GM08714 (cell line): ENCODE data around the gene ZAR1L.

Experiments
- H3K4me3 ChIP-seq: fragments of 200-500 bp; sonication (Bioruptor generic); 2 replicates; pipeline ENCODE4 v1.5.1; 2014; ENCODE audit warnings: mild to moderate bottlenecking, low read length, inconsistent platforms
- ZNF274 ChIP-seq: IDR thresholded peaks from 2 replicates; pipeline ENCODE4 v1.6.1; 2012; ENCODE audit warnings: mild to moderate bottlenecking, low read depth, low read length

Gene ZAR1L

DNA sequence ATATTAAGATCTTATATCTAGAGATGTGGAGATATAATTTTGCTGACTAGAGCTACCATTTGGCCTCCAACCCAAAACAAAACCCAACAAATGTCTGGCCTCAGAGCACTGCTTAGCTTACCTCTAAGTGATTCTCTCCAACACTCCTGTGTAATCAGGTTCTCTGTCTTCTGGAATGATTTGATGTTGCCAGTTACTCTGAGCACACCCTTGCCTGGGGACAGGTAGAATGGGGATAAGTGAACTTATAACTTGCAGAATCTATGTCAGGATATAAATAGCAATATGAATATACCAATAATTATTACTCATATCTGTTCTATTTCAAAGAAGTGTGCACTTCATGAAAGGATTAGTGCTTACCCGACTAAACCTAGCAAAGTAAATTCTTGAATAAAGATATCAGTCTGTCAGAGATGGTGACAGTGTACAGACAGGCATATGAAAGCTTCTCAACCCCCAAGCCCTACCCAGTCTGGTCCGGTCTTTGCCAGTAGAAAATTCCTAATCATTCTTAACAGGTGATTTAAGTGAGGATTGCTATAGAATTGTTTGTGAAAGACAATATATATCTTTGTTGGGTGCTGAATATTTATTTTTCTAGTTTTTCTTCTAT, 33.0 kb downstream of the ZAR1L start:
- TF ChIP-seq ZNF274, result no peak
- H3K4me3 ChIP-seq, result no peak overlapping the region

DNA sequence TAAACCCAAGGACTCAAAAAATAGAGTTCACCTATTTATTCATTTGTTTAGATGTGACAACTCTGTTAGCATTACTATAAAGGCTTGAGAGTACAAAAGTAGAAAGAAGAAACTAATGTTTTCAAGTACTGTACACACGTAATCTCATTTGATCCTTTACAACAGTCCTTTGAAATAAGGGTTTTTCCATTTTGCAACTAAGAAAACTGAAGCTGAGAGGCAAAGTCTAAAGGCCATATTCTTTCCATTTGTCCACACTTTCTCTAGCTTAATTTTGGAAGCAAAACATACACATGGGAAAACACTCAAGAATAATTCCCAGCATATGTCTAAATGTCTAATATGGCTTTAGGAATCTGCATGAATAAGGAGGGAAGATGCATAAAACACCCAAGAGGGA, 34.1 kb downstream of the ZAR1L start:
- no peak for TF ChIP-seq ZNF274
- H3K4me3 ChIP-seq, result no peak overlapping the region

DNA sequence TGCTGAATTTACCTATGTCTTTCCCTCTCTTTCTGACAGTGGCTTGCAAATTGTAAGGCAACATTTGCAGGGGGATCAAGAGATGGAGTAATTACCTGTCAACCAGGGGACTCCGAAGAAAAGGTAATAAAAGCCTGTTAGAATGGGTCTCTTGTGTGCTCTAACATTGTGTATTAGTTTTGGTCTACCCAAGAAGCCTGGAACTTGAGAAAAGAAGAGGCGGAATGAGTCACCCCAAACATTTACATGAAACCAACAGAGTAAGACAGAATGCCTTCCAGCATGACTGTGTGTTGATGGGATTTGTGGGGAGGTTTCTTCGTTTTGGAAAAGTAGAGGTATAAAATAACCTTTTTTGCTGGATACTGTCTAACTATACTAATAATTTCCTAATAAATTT, 36.7 kb downstream of the ZAR1L start:
- no peak for TF ChIP-seq ZNF274
- no peak overlapping the region for H3K4me3 ChIP-seq

DNA sequence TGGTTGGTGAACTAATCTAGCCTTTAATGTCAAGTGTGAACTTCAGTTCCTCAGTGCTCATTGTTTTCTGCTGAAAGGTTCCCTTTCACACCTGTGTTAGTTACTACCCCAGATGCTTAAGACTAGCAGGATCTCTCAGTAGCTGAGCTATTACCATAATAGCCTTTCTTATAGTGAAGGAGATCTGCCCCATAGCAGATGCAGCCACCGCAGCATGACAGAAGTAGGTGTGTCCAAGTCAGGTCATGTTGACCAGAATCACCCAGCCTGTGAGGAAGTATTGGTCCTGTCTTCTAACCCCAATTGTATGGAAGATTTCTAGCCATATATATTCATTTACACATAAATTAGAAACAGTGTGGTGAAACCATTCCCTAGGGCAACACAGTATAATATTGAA, 37.3 kb downstream of the ZAR1L start:
- no peak overlapping the region for H3K4me3 ChIP-seq
- TF ChIP-seq ZNF274, result no peak

DNA sequence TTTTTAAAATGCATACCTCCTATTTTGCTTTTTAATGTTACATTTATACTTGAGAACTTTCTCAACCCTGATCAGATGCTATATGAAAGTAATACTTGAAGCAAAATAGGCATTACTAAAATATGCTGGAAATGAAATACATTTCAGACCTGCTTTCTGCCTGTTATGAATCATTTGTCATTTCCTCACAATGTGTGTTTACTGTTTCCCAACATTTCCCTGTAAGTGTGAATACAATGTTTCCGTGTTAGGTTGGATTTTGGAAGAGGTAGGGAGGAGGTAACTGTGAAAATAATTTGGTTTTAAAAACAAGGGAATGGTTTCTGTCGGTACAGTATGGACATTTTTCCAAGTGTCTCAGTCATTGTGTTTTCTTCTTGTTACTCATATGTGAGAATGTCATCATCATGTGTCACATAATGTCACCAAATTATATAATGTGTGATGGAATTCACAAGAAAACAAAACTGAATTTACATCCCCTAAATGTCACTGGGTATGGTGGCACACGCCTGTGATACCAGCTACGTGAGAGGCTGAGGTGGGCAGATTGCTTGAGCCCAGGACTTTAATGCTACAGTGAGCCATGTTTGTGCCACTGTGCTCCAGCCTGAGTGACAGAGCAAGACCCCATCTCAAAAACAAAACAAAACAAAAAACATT, 43.0 kb downstream of the ZAR1L start:
- H3K4me3 ChIP-seq, result no peak overlapping the region
- TF ChIP-seq ZNF274, result no peak

DNA sequence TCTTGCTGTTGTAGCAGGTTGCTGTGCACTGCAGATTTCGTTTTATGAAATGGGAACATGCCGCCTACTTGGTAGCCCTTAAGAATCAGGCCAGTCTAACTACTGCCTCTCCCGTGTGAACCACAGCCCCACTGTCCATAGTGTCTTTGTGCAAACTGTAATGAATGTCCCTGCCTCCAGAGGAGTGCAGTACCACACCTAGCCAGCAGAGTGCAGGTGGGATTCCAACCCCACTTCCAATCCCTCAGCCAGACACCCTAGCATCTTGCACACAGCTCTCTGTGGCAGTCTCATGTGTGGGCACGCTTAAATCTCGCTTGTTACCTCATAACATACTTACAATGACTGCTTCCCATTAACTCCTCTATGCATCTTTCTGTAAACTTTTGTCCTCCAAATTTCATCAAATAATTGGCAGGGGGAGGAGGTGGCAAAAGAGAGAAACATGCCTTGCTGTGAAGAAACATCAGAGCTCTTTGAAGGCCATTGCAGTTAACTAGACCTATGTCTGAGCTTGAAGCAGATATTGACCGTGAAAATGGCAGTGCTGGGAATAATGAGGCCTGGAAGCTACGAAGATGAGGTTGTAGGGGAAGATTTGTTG, 47.2 kb downstream of the ZAR1L start:
- TF ChIP-seq ZNF274, result no peak
- H3K4me3 ChIP-seq, result no peak overlapping the region

DNA sequence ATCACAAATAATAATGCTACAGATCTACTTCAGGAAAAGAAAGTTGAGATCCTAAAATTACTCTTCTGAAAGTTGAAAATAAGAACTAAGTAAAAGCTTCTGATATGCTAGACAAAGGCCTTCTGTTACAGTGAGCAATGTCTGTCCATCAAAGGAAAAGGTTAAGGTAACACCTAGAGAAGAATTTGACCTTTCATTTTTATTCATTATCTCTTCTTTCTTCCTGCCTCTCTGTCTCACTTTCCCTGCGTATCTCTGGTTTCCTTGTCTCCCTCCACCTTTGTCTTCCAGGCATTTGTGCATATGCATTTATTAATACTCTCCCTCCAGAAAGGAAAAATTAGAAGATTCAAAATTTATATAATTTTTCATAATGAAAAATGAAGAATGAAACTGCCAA, 49.0 kb downstream of the ZAR1L start:
- no peak overlapping the region for H3K4me3 ChIP-seq
- no peak for TF ChIP-seq ZNF274

DNA sequence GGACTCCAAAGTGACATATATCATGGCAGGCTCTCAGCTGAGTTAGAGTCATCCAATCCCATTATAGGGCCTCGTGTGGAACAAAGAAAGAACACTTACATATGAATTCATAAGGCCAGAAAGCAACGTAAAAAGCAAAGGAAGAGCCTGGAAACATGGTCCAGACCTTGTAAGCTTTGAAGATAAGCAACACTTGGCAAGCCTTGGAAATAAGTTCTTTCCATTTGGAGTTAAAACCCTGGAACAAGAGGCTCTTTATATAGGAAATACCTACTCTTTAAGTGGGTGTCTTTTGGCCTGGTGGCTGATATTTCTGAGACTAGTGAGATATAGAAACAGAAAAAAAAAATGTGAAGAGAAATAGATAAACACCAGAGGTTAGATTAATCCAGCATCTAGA, 49.4 kb downstream of the ZAR1L start:
- no peak overlapping the region for H3K4me3 ChIP-seq
- no peak for TF ChIP-seq ZNF274

DNA sequence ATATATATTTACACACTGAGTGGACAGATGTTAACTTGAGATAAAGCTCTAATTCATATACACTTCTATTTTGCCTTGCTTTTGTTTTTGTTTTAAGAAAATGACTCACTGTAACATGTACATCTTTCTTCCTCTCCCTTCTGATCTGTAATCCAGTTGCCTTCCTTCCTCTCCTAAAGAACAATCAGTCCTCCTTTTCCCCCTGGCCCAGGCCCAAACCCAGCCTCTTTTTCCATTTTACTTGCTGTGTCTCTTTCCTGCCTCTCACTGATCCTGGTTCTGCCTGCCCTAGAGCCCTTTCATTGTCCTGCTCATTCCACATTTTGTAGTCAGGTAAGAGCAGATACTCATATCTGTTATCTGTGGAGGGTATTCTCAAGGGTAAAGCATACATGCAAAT, 50.8 kb downstream of the ZAR1L start:
- no peak for TF ChIP-seq ZNF274
- H3K4me3 ChIP-seq, result no peak overlapping the region

DNA sequence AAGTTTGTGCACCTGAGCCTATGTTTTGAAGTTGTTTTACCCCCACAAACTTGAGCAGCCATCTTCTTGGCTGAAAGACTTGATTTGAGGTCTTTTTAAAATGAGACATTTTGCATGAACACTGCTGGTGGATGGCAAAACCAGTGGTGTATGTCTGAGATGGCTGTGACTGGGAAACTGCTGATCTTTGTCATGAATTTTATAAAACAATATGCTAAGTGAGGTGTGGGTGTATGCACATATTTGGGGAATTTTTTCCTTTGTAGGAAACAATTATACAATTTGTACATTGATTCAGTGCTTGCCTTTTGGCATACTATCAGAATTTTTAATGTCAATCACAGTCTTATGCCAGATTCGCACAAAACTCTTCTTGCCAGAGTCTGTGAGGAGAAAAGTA, 52.5 kb downstream of the ZAR1L start:
- H3K4me3 ChIP-seq, result no peak overlapping the region
- TF ChIP-seq ZNF274, result no peak

DNA sequence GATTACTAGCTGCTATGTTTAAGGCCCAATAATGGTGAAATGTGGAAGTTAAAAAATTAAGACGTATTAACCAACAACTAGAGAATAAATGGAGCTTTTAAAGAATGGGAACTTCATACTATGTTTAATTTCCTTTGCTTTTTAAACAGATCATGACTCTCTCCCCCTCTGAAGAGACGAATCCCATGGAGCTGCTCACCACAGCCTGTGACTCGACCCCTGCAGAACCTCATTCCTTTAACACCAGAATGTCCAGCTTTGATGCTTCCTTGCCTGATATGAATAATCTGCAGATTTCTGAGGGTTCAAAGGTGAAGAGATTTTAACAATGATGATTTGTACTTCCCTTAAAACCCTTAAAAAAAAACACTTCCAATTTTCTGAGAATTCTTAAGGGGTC, 53.0 kb downstream of the ZAR1L start:
- TF ChIP-seq ZNF274, result no peak
- no peak overlapping the region for H3K4me3 ChIP-seq

DNA sequence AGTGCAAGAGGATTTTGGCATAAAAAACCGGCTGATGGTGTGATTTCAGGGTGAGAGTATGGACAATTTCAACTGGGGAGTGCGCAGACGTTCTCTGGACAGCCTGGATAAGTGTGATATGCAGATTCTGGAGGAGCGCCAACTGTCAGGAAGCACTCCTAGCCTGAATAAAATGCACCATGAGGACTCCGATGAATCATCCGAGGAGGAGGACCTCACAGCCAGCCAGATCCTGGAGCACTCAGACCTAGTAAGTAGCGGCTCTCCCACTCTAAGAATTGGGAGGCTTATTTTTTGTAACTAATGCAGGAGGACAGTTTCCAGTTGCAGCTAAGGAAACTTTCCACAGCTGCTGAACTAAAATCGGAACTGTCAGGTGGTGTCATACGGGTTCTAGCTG, 53.6 kb downstream of the ZAR1L start:
- no peak for TF ChIP-seq ZNF274
- H3K4me3 ChIP-seq, result no peak overlapping the region

DNA sequence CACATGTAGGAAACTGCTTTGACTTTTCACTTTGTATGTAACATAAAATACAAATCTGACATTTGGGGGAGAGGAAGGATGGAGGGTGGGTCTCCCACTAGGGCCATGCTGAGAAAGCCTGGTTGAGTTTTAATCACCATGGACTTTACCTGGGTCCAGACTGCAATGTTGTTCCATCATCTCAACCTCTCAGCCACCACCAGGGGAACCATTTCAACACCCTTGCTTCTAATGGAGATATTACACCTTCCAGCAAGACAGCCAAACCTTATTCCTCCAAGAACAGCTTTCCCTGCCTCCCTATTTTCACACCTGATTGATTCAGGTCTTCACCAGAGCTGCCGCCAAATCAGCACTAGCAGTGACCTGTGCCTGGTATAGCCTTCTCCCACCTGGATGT, 56.0 kb downstream of the ZAR1L start:
- no peak for TF ChIP-seq ZNF274
- H3K4me3 ChIP-seq, result no peak overlapping the region

DNA sequence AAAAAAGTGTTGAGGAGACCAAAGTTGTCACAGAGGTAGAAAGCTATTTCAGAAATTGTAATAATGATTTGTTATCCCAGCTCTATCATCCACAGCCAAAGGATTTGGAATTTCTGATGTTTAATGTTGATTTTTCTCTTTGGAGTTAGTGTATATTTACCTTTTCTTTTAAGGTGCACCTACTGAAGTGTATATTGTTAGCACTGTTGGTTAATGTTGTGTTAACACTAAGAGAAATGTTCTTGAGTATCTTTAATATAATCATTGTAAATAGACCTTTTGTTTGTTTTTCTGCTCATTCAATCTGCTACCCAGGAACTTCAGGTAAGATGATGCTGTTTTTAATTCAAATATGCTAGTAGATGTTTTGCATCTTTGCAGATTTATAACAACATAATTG, 57.5 kb downstream of the ZAR1L start:
- no peak overlapping the region for H3K4me3 ChIP-seq
- no peak for TF ChIP-seq ZNF274

DNA sequence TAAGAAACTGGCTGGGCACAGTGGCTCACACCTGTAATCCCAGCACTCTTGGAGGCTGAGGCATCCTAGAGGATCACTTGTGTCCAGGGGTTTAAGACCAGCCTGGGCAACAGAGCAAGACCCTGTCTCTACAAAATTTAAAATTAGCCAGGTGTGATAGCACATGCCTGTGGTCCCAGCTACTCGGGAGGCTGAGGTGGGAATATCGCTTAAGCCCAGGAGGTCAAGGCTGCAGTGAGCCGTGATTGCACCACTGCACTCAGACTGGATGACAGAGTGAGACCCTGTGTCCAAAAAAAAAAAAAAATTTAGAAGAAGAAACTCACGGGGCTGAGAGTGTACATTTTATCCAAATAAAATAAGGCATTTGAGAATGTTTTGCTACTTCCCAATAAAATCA, 58.9 kb downstream of the ZAR1L start:
- H3K4me3 ChIP-seq, result no peak overlapping the region
- no peak for TF ChIP-seq ZNF274
